ENCODE data around the gene MERTK.

GRCh38 chr2:111999809-112000208 is 101.4 kb downstream of the MERTK start:
- TF ChIP-seq CTCF (IDR thresholded peaks at IDR 0.05; ENCODE audit: poor library complexity) = no peak
- TF ChIP-seq EZH2phosphoT487 (IDR thresholded peaks at IDR 0.05; ENCODE audit: low read depth, severe bottlenecking, unreplicated experiment) = no peak

All from hepatocyte (in vitro differentiated cells).